PC-9 (cell line): ENCODE results near the gene LRRC3B. TPM values are rescaled to one million over a fixed set of nuclear protein-coding genes. Genes with fewer than 3 reads are reported as not detected.

Experiments used
- BruUV-seq: library from RNA; stranded (reverse); fragments of 400-500 nt; replicated peaks from 2 replicates; lab custom pipeline; 2021; lab: Mats Ljungman, UMichigan
- CTCF ChIA-PET: fragments of 300-600 bp; sonication (Branson Sonifier 250); formaldehyde crosslinking; loops from one replicate; lab custom pipeline; 2022; ENCODE audit warnings: antibody characterized with exemption; lab: Charles Lee
- POLR2A ChIA-PET: fragments of 300-600 bp; sonication (Branson Sonifier 250); formaldehyde crosslinking; loops from one replicate; lab custom pipeline; 2022; ENCODE audit warnings: antibody characterized with exemption; ENCODE audit not compliant: unreplicated experiment; lab: Charles Lee
- DNase-seq, 2 experiments: peaks; one replicate each; pipeline versions ENCODE4 v3.0.0 to v3.0.0-alpha.2; 2015 to 2022; ENCODE audit warnings: mixed read lengths in 1 of 2
- H2AFZ ChIP-seq: fragments of 200-600 bp; sonication (generic); 2 replicates; pipeline ENCODE4 v1.8.1; 2017; ENCODE audit warnings: antibody characterized with exemption
- H3F3A ChIP-seq: fragments of 200-600 bp; sonication (generic); 2 replicates; pipeline ENCODE4 v1.8.1; 2017; ENCODE audit warnings: antibody characterized with exemption, mild to moderate bottlenecking, low read depth; ENCODE audit not compliant: insufficient read depth
- H3K27ac ChIP-seq: fragments of 200-600 bp; sonication (generic); 2 replicates; pipeline ENCODE4 v1.6.1; 2016; ENCODE audit warnings: mixed run types
- H3K27me3 ChIP-seq: fragments of 200-600 bp; sonication (generic); 2 replicates; pipeline ENCODE4 v1.6.1; 2016; ENCODE audit warnings: low read depth, mixed run types; ENCODE audit not compliant: insufficient read depth
- H3K36me3 ChIP-seq: fragments of 200-600 bp; sonication (generic); 2 replicates; pipeline ENCODE4 v1.6.1; 2016; ENCODE audit warnings: low read depth, mixed run types
- H3K4me1 ChIP-seq: fragments of 200-600 bp; sonication (generic); replicated peaks from 2 replicates; pipeline ENCODE4 v1.6.1; 2016; ENCODE audit warnings: mixed run types; ENCODE audit not compliant: insufficient read depth
- H3K4me2 ChIP-seq: fragments of 200-600 bp; sonication (generic); 2 replicates; pipeline ENCODE4 v1.6.1; 2017; ENCODE audit warnings: mixed run types
- H3K4me3 ChIP-seq: fragments of 200-600 bp; sonication (generic); 2 replicates; pipeline ENCODE4 v1.6.1; 2016; ENCODE audit warnings: mixed run types
- H3K79me2 ChIP-seq: fragments of 200-600 bp; sonication (generic); 2 replicates; pipeline ENCODE4 v1.6.1; 2017; ENCODE audit warnings: low read depth, mixed run types
- H3K9me2 ChIP-seq: fragments of 200-600 bp; sonication (generic); 2 replicates; pipeline ENCODE4 v1.8.1; 2017; ENCODE audit warnings: mild to moderate bottlenecking; ENCODE audit not compliant: insufficient read depth
- H3K9me3 ChIP-seq: fragments of 200-600 bp; sonication (generic); 2 replicates; pipeline ENCODE4 v1.8.1; 2016; ENCODE audit warnings: low read depth; ENCODE audit not compliant: insufficient read depth
- H4K20me1 ChIP-seq: fragments of 200-600 bp; sonication (generic); 2 replicates; pipeline ENCODE4 v1.8.1; 2017; ENCODE audit not compliant: insufficient read depth
- EZH2 ChIP-seq: fragments of 200-600 bp; sonication (generic); IDR thresholded peaks from 2 replicates; pipeline ENCODE4 v1.8.0; 2017; ENCODE audit warnings: antibody characterized with exemption, low read depth
- intact Hi-C: fragments of 100-400 bp; cut with micrococcal nuclease; formaldehyde crosslinking; loops from one replicate; pipeline ENCODE4 v1.10.0; 2022; ENCODE audit not compliant: unreplicated experiment
- total RNA-seq: library from RNA; stranded (reverse); gene quantifications from 2 replicates; pipeline ENCODE4 v1.2.3, GENCODE V29; 2021
- TF ChIP-seq, protein P1 (sequence below): fragments of 200-600 bp; sonication (generic); conservative IDR thresholded peaks from 2 replicates; pipeline ENCODE4 v1.6.1; 2017; ENCODE audit warnings: mixed run types, antibody characterized with exemption, mild to moderate bottlenecking, moderate library complexity

Gene LRRC3B
- total RNA-seq, 1 experiment from 2014 or later, result not detected

DNA sequence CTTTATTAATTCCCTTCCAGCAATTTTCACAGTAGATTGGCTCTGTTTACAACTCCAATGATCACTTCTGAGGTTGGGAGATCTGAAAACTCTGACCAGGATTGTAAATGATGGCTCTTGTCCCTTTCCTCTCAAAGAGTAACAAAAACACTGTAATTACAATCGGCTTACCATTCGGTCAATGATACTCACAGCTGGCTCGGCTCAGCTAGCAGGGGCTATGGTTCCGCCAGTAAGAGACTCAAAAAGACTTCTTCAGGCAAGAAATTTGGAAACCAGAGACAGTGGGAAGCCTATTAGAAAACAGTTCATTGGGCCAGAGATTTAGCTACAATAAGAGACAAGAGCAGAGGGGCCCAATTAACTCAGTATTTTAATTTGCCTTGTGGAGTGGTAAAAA lies 96.6 kb downstream of the LRRC3B start:
- TF ChIP-seq, protein P1, sequence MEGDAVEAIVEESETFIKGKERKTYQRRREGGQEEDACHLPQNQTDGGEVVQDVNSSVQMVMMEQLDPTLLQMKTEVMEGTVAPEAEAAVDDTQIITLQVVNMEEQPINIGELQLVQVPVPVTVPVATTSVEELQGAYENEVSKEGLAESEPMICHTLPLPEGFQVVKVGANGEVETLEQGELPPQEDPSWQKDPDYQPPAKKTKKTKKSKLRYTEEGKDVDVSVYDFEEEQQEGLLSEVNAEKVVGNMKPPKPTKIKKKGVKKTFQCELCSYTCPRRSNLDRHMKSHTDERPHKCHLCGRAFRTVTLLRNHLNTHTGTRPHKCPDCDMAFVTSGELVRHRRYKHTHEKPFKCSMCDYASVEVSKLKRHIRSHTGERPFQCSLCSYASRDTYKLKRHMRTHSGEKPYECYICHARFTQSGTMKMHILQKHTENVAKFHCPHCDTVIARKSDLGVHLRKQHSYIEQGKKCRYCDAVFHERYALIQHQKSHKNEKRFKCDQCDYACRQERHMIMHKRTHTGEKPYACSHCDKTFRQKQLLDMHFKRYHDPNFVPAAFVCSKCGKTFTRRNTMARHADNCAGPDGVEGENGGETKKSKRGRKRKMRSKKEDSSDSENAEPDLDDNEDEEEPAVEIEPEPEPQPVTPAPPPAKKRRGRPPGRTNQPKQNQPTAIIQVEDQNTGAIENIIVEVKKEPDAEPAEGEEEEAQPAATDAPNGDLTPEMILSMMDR, result no peak
- no peak for TF ChIP-seq EZH2
- BruUV-seq, result no TSS peak
- Histone ChIP-seq H3K4me2 (no peak overlapping the region), H3K36me3 (no peaks in the 10 kb centered on the region), H4K20me1 (no peaks in the 10 kb centered on the region), H3K27me3 (no peaks in the 10 kb centered on the region), H3K4me3 (no peak overlapping the region), H3K9me3 (no peaks in the 10 kb centered on the region), H3K9me2 (no peaks in the 10 kb centered on the region), H3K79me2 (no peaks in the 10 kb centered on the region), H3K27ac (no peak overlapping the region), H3K4me1 (no peaks in the 10 kb centered on the region), H3F3A (no peaks in the 10 kb centered on the region), H2AFZ (no peak overlapping the region)
- intact Hi-C loops, result no loop called here
- CTCF ChIA-PET, result no interaction called here
- POLR2A ChIA-PET, result interaction anchor here (0.7 kb wide), 1 partner anchor 786 kb away, joined by 5 read pairs; no protein-coding TSS in a partner anchor
- no peak for DNase-seq

DNA sequence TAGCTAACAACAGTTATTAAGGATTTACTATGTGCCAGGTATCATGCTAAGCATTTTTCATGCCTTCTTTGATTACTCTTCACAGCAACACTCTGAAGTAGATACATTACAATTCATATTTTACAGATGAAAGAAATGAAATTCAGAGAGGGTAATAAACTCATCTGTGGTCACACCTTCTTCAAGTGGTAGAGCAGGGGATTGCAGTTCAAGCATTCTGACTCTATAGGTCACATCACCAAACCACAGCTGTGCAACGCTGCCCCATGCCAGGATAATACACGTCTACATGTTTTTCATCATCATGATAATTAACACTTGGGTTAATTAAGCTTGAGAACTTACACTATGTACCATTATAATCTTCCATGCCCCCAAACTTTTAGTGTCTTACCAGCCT lies 98.5 kb downstream of the LRRC3B start:
- Histone ChIP-seq H3K9me3 (no peaks in the 10 kb centered on the region), H3K79me2 (no peaks in the 10 kb centered on the region), H3K27ac (no peak overlapping the region), H3F3A (no peaks in the 10 kb centered on the region), H3K9me2 (no peaks in the 10 kb centered on the region), H3K4me3 (no peak overlapping the region), H3K4me1 (no peaks in the 10 kb centered on the region), H3K36me3 (no peaks in the 10 kb centered on the region), H2AFZ (no peak overlapping the region), H3K27me3 (no peaks in the 10 kb centered on the region), H3K4me2 (no peak overlapping the region), H4K20me1 (no peaks in the 10 kb centered on the region)
- intact Hi-C loops, result no loop called here
- ChIA-PET CTCF (no interaction called here), POLR2A (no interaction called here)
- DNase-seq, result no peak
- BruUV-seq, result no TSS peak
- TF ChIP-seq, protein P1, result no peak
- TF ChIP-seq EZH2, result no peak

GRCh38 chr3:26731843-26732242 lies 109.3 kb downstream of the LRRC3B start:
- intact Hi-C loops, result no loop called here
- BruUV-seq, result no TSS peak
- no peaks in the 10 kb centered on the region for H3K9me3 ChIP-seq
- no peak overlapping the region for H3K4me3 ChIP-seq
- H2AFZ ChIP-seq, result no peak overlapping the region
- no peaks in the 10 kb centered on the region for H3K36me3 ChIP-seq
- no peak for DNase-seq
- H3K4me2 ChIP-seq, result no peak overlapping the region
- TF ChIP-seq EZH2, result no peak
- TF ChIP-seq, protein P1, result no peak
- no peak overlapping the region for H3K27ac ChIP-seq
- no peaks in the 10 kb centered on the region for H3K27me3 ChIP-seq
- no peaks in the 10 kb centered on the region for H3K9me2 ChIP-seq
- CTCF ChIA-PET, result no interaction called here
- no peaks in the 10 kb centered on the region for H3K79me2 ChIP-seq
- H3K4me1 ChIP-seq, result no peaks in the 10 kb centered on the region
- no peaks in the 10 kb centered on the region for H3F3A ChIP-seq
- no peaks in the 10 kb centered on the region for H4K20me1 ChIP-seq
- POLR2A ChIA-PET, result no interaction called here
